C4-2B (cell line): ENCODE measurements around the gene NCK1.
"Not testable (repeated sequence)": the region's sequence is repeated elsewhere in the genome, so short reads cannot be mapped to it uniquely, and the experiment has no call there.

Experiments
- H3K27ac ChIP-seq: fragments of 450-650 bp; 2 replicates; pipeline ENCODE4 v1.5.1; 2017
- CTCF ChIP-seq: fragments of 450-650 bp; conservative IDR thresholded peaks from 2 replicates; pipeline ENCODE4 v1.5.1; 2017; ENCODE audit warnings: mild to moderate bottlenecking
- ZFX ChIP-seq: fragments of 450-650 bp; IDR thresholded peaks from 2 replicates; pipeline ENCODE4 v1.6.1; 2017

The NCK1 gene

DNA sequence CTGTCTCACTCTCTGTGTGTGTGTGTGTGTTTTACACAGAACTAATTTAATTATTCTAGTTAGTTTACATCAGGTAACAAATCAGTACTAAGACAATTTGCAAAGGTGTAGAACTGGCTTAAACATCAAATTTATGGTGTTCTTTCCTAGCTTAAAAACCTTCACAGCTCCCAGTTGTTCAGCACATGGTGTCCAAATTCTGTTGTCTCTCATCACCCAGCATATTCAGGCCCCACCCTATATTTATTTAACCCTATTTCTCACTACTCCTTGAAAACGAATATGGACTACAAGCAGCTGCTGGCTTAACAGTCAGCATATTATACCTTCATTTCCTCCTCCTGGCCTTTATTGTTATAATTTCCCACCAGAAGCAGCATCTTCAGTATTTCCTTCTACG is 96.9 kb downstream of the NCK1 start:
- H3K27ac ChIP-seq: no peak overlapping the region
- TF ChIP-seq ZFX (no peak), CTCF (no peak)

GRCh38 chr3:136959599-136959998 is 97.6 kb downstream of the NCK1 start:
- H3K27ac ChIP-seq: no peak overlapping the region
- TF ChIP-seq CTCF (no peak), ZFX (no peak)

GRCh38 chr3:136960838-136961836 is 99.1 kb downstream of the NCK1 start:
- TF ChIP-seq CTCF: no peak
- TF ChIP-seq ZFX: no peak
- no peak overlapping the region for H3K27ac ChIP-seq

GRCh38 chr3:136962927-136963326 is 100.9 kb downstream of the NCK1 start:
- no peak overlapping the region for H3K27ac ChIP-seq
- TF ChIP-seq ZFX (no peak), CTCF (no peak)

GRCh38 chr3:136969539-136969938 is 107.5 kb downstream of the NCK1 start:
- H3K27ac ChIP-seq: not testable (repeated sequence)

- H3K27ac ChIP-seq: no peak overlapping the region
- TF ChIP-seq ZFX (no peak), CTCF (no peak)
These were observed 111.3 kb downstream of the NCK1 start for GRCh38 chr3:136973352-136973751.

DNA sequence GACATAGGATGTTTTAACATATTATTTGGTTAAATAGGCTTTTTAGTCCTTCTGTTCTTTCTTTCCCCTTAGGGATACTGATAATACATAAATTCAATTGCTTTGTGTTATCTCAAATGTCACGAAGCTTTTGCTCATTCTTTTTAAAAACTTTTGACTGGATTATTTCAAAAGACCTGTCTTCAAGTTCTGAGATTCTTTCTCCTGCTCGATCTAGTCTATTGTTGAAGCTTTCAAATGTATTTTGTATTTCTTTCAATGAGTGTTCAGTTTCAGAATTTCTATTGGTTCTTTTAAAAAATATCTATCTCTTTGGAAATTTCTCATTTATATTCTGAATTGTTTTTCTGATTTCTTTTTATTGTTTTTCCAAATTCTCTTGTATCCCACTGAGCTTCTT is 112.7 kb downstream of the NCK1 start:
- TF ChIP-seq ZFX: no peak
- TF ChIP-seq CTCF: no peak
- H3K27ac ChIP-seq: no peak overlapping the region

DNA sequence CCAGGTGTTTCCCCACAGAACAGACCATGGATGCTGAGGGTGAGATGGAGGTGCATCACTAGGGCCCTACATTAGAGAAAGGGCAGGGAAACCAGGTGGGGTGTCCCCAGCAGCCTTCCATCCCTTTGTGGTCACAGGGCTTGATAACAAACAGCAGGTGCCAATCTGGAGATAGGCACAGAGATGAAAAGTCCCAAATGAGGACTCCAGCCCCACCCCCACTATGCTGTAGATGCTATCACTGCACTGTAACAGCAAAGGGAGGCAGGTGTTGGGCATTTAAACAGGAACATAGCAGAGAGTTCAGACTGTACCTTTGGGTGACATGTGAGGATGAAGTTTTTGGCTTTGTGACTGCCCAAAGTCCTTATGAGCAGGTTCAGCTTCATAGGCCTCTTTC is 117.2 kb downstream of the NCK1 start:
- H3K27ac ChIP-seq: no peak overlapping the region

More for the DNA sequence above, 117.2 kb downstream of the NCK1 start:
- no peak for TF ChIP-seq ZFX
- TF ChIP-seq CTCF: no peak
